Measurements from ENCODE around the gene VPS37C. TPM values are rescaled to one million over a fixed set of nuclear protein-coding genes. Genes with fewer than 3 reads are reported as not detected.
"Not testable (repeated sequence)": the region's sequence is repeated elsewhere in the genome, so short reads cannot be mapped to it uniquely, and the experiment has no call there.

Gene VPS37C
- polyA plus RNA-seq, 1 of the 3 experiments (the other 2 are of a cell fraction), result 15.2 TPM

- no peaks in the 10 kb centered on the region for H3K79me2 ChIP-seq (ENCODE audit: insufficient read depth)
- no peak overlapping the region for H3K9ac ChIP-seq
- no peak overlapping the region for H3K4me3 ChIP-seq (ENCODE audit: low read depth in 2 of 2, low read length in 1 of 2)
- no peak for DNase-seq
- no peaks in the 10 kb centered on the region for H3K4me1 ChIP-seq (ENCODE audit: control insufficient read depth in 1 of 2, insufficient read depth in 2 of 2, low read depth in 1 of 2, low read length in 1 of 2)
- H3K9me2 ChIP-seq, result no peaks in the 10 kb centered on the region
- POLR2A ChIA-PET, result interaction anchor here (0.6 kb wide), 1 partner anchor 170 kb away, joined by 4 read pairs; no protein-coding TSS in a partner anchor
- H3K27ac ChIP-seq (ENCODE audit: low read depth in 2 of 2, low read length in 1 of 2), result no peak overlapping the region
- H3K4me2 ChIP-seq, result no peak overlapping the region
- no peak overlapping the region for H2AFZ ChIP-seq (ENCODE audit: low read depth)
- CTCF ChIA-PET, result interaction anchor here (2.0 kb wide), 1 partner anchor 282 kb away, joined by 6 read pairs; no protein-coding TSS in a partner anchor
- no peak for TF ChIP-seq SIN3A (IDR thresholded peaks at IDR 0.05; ENCODE audit: borderline replicate concordance, low read depth, low read length)
- no peaks in the 10 kb centered on the region for H4K20me1 ChIP-seq (ENCODE audit: insufficient read depth)
- no peaks in the 10 kb centered on the region for H3F3A ChIP-seq (replicated peaks; ENCODE audit: insufficient read depth)
- H3K9me3 ChIP-seq, result no peaks in the 10 kb centered on the region
- WGBS (ENCODE audit: low lambda C conversion rate), result 75% methylated on average over 4 of the region's 4 CpGs
- peaks cover 11% of the 10 kb centered on the region; the same call in 1 of the 2 replicates for H3K27me3 ChIP-seq (ENCODE audit: insufficient read depth)
- H3K36me3 ChIP-seq (replicated peaks in 1 of 2; ENCODE audit: control insufficient read depth in 1 of 2, insufficient read depth in 2 of 2, low read length in 1 of 2), result no peaks in the 10 kb centered on the region
Measured at GRCh38 chr11:61181489-61181888, 20.3 kb upstream of the VPS37C start.

- POLR2A ChIA-PET; H3K4me2 ChIP-seq; H3K79me2 ChIP-seq (ENCODE audit: insufficient read depth); H3K9me2 ChIP-seq; H3F3A ChIP-seq (replicated peaks; ENCODE audit: insufficient read depth); H3K9me3 ChIP-seq; H3K9ac ChIP-seq; H4K20me1 ChIP-seq (ENCODE audit: insufficient read depth); DNase-seq; H2AFZ ChIP-seq (ENCODE audit: low read depth); H3K4me3 ChIP-seq (ENCODE audit: low read depth in 2 of 2, low read length in 1 of 2); H3K27ac ChIP-seq (ENCODE audit: low read depth in 2 of 2, low read length in 1 of 2); H3K4me1 ChIP-seq (ENCODE audit: control insufficient read depth in 1 of 2, insufficient read depth in 2 of 2, low read depth in 1 of 2, low read length in 1 of 2); H3K36me3 ChIP-seq (replicated peaks in 1 of 2; ENCODE audit: control insufficient read depth in 1 of 2, insufficient read depth in 2 of 2, low read length in 1 of 2): not testable (repeated sequence)
- WGBS (ENCODE audit: low lambda C conversion rate), result 65% methylated on average over 6 of the region's 6 CpGs
- H3K27me3 ChIP-seq (ENCODE audit: insufficient read depth), result peaks cover 16% of the 10 kb centered on the region; the same call in 1 of the 2 replicates
- CTCF ChIA-PET, result interaction anchor here (2.0 kb wide), 1 partner anchor 281 kb away, joined by 6 read pairs; no protein-coding TSS in a partner anchor
Measured at GRCh38 chr11:61180205-61180604, 19.0 kb upstream of the VPS37C start.

DNA sequence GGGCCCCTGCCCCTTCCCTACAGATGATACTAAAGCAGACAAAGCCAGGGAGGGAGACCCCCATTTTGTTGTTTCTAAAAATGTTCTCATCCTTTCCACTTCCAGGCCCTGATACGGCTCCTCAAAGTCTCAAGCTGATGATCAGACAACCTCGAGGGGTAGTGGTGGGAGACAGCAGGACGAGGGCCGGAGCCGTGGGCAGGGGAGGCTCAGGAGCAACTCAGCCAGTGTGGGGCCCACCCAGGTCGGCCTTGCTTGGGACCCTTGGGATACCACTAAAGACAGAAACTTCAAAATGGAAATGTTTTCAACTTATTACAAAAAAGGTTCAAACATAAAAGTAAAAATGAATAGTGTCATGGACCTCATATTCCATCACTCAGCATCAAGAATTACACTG lies 15.2 kb upstream of the VPS37C start:
- Histone ChIP-seq H3K9me2 (no peaks in the 10 kb centered on the region), H4K20me1 (ENCODE audit: insufficient read depth) (no peaks in the 10 kb centered on the region), H3K4me1 (ENCODE audit: control insufficient read depth in 1 of 2, insufficient read depth in 2 of 2, low read depth in 1 of 2, low read length in 1 of 2) (no peaks in the 10 kb centered on the region), H2AFZ (ENCODE audit: low read depth) (no peak overlapping the region), H3K27me3 (ENCODE audit: insufficient read depth) (peaks cover 37% of the 10 kb centered on the region; the same call in 1 of the 2 replicates), H3K9ac (no peak overlapping the region), H3K4me3 (ENCODE audit: low read depth in 2 of 2, low read length in 1 of 2) (no peak overlapping the region), H3K27ac (ENCODE audit: low read depth in 2 of 2, low read length in 1 of 2) (no peak overlapping the region), H3F3A (replicated peaks; ENCODE audit: insufficient read depth) (no peaks in the 10 kb centered on the region), H3K4me2 (no peak overlapping the region), H3K36me3 (replicated peaks in 1 of 2; ENCODE audit: control insufficient read depth in 1 of 2, insufficient read depth in 2 of 2, low read length in 1 of 2) (no peaks in the 10 kb centered on the region), H3K79me2 (ENCODE audit: insufficient read depth) (no peaks in the 10 kb centered on the region), H3K9me3 (no peaks in the 10 kb centered on the region)
- POLR2A ChIA-PET, result no interaction called here
- CTCF ChIA-PET, result interaction anchor here (0.6 to 5.7 kb wide), 3 partner anchors 11 to 99 kb away, joined by 3 to 49 read pairs (median 4); no protein-coding TSS in a partner anchor
- TF ChIP-seq ZBTB33 (IDR thresholded peaks at IDR 0.05; ENCODE audit: borderline replicate concordance, low read depth), result no peak
- 49% methylated on average over 6 of the region's 6 CpGs for WGBS (ENCODE audit: low lambda C conversion rate)
- no peak for DNase-seq
